Measurements from ENCODE around the gene ASTN2.

ASTN2 gene

DNA sequence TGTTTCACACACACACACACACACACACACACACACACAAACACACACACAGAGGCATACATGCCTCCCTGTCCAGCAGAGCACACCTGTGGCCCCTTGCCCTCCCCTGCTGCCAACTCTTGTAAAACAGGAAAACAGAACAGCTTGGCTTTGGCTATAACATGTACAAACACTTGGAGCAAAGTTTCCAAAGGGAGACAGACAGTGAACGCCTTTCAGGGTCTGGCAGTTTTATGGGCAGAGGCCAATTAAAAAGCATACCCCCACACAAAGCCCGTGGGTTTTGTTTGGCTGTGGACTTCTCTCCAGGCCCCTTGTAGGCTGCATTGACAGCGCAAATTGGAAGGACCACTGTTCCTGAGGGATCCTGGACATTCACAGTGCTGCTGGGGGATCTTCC is 995.7 kb downstream of the ASTN2 start:
- H3K36me3 ChIP-seq (replicated peaks; ENCODE audit: insufficient read depth, low read length), result no peaks in the 10 kb centered on the region
- H4K20me1 ChIP-seq (ENCODE audit: insufficient read depth, low read length), result no peaks in the 10 kb centered on the region
- H3K4me1 ChIP-seq (ENCODE audit: low read length), result no peaks in the 10 kb centered on the region
- DNase-seq, result no peak
- H3K79me2 ChIP-seq (ENCODE audit: low read length), result no peaks in the 10 kb centered on the region
- no peaks in the 10 kb centered on the region for H3K9me2 ChIP-seq (replicated peaks; ENCODE audit: insufficient read depth, low read length)
- H3K27me3 ChIP-seq (replicated peaks; ENCODE audit: insufficient read depth, low read length), result no peaks in the 10 kb centered on the region
- no peak overlapping the region for H2AFZ ChIP-seq (ENCODE audit: low read length)
- no peaks in the 10 kb centered on the region for H3F3A ChIP-seq (ENCODE audit: insufficient read depth, low read length)
- TF ChIP-seq EZH2 (optimal IDR thresholded peaks at IDR 0.05; ENCODE audit: low read depth, low read length) (no peak), EZH2phosphoT487 (IDR thresholded peaks at IDR 0.05; ENCODE audit: low read length) (no peak)
- TF ChIP-seq, protein P1, sequence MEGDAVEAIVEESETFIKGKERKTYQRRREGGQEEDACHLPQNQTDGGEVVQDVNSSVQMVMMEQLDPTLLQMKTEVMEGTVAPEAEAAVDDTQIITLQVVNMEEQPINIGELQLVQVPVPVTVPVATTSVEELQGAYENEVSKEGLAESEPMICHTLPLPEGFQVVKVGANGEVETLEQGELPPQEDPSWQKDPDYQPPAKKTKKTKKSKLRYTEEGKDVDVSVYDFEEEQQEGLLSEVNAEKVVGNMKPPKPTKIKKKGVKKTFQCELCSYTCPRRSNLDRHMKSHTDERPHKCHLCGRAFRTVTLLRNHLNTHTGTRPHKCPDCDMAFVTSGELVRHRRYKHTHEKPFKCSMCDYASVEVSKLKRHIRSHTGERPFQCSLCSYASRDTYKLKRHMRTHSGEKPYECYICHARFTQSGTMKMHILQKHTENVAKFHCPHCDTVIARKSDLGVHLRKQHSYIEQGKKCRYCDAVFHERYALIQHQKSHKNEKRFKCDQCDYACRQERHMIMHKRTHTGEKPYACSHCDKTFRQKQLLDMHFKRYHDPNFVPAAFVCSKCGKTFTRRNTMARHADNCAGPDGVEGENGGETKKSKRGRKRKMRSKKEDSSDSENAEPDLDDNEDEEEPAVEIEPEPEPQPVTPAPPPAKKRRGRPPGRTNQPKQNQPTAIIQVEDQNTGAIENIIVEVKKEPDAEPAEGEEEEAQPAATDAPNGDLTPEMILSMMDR (IDR thresholded peaks at IDR 0.05; ENCODE audit: low read length), result no peak
- H3K9ac ChIP-seq (ENCODE audit: low read length), result no peak overlapping the region
- H3K9me3 ChIP-seq (replicated peaks; ENCODE audit: insufficient read depth, low read length), result no peaks in the 10 kb centered on the region
- no peak overlapping the region for H3K4me3 ChIP-seq (ENCODE audit: low read length)
- no peak overlapping the region for H3K4me2 ChIP-seq (ENCODE audit: low read depth, low read length)
- no peak overlapping the region for H3K27ac ChIP-seq (ENCODE audit: low read length)

DNA sequence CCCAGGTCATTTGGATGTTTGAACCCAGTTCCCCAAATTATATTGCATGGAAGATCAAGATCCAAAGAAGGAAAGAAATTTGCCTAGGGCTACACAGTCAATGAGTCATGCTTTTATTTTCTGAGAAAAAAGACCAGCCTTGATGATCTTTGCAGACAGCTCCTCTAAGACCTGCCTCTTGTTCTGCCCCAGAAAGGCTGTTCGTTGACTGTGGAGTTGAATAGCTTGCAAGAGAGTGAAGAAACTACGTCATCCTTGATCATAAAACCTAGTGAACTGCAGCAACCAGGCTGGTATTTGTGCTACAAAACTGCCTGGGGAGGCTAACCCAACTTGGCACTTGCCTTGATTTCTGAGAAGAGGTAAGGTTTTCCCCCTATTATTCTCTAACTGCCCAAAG is 997.4 kb downstream of the ASTN2 start:
- DNase-seq, result no peak
- no peaks in the 10 kb centered on the region for H3K9me3 ChIP-seq (replicated peaks; ENCODE audit: insufficient read depth, low read length)
- H3K4me3 ChIP-seq (ENCODE audit: low read length), result no peak overlapping the region
- no peaks in the 10 kb centered on the region for H4K20me1 ChIP-seq (ENCODE audit: insufficient read depth, low read length)
- no peak for TF ChIP-seq EZH2 (optimal IDR thresholded peaks at IDR 0.05; ENCODE audit: low read depth, low read length)
- TF ChIP-seq, protein P1 (IDR thresholded peaks at IDR 0.05; ENCODE audit: low read length), result no peak
- no peaks in the 10 kb centered on the region for H3K36me3 ChIP-seq (replicated peaks; ENCODE audit: insufficient read depth, low read length)
- no peaks in the 10 kb centered on the region for H3F3A ChIP-seq (ENCODE audit: insufficient read depth, low read length)
- H3K9ac ChIP-seq (ENCODE audit: low read length), result no peak overlapping the region
- no peaks in the 10 kb centered on the region for H3K79me2 ChIP-seq (ENCODE audit: low read length)
- no peak overlapping the region for H3K27ac ChIP-seq (ENCODE audit: low read length)
- H3K4me2 ChIP-seq (ENCODE audit: low read depth, low read length), result no peak overlapping the region
- H2AFZ ChIP-seq (ENCODE audit: low read length), result no peak overlapping the region
- H3K27me3 ChIP-seq (replicated peaks; ENCODE audit: insufficient read depth, low read length), result no peaks in the 10 kb centered on the region
- H3K9me2 ChIP-seq (replicated peaks; ENCODE audit: insufficient read depth, low read length), result no peaks in the 10 kb centered on the region
- H3K4me1 ChIP-seq (ENCODE audit: low read length), result no peaks in the 10 kb centered on the region

DNA sequence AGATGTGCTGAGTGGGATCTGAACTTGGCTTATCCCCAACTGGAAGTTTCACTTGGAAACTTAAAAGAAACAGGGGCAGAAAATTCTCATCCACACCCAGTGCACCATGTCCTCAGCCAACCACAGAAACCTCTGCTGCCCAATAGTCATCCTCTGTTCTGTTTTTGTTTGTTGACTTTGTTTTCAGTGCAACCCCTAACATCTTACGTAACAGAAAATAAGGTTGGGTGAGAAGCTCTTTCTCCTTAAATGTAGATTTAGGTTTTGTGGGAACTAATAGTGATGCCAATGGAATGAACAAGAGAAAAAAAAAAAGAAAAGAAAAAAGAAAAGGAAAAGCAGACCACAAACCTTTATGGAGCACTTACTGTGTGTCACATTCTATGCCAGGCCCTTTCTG is 998.4 kb downstream of the ASTN2 start:
- no peak overlapping the region for H3K27ac ChIP-seq (ENCODE audit: low read length)
- H2AFZ ChIP-seq (ENCODE audit: low read length), result no peak overlapping the region
- TF ChIP-seq, protein P1 (IDR thresholded peaks at IDR 0.05; ENCODE audit: low read length), result no peak
- TF ChIP-seq EZH2phosphoT487 (IDR thresholded peaks at IDR 0.05; ENCODE audit: low read length), result no peak
- H3K9me3 ChIP-seq (replicated peaks; ENCODE audit: insufficient read depth, low read length), result no peaks in the 10 kb centered on the region
- no peaks in the 10 kb centered on the region for H4K20me1 ChIP-seq (ENCODE audit: insufficient read depth, low read length)
- H3F3A ChIP-seq (ENCODE audit: insufficient read depth, low read length), result no peaks in the 10 kb centered on the region
- H3K4me1 ChIP-seq (ENCODE audit: low read length), result no peaks in the 10 kb centered on the region
- no peaks in the 10 kb centered on the region for H3K79me2 ChIP-seq (ENCODE audit: low read length)
- H3K4me3 ChIP-seq (ENCODE audit: low read length), result no peak overlapping the region
- no peak overlapping the region for H3K4me2 ChIP-seq (ENCODE audit: low read depth, low read length)
- H3K9ac ChIP-seq (ENCODE audit: low read length), result no peak overlapping the region
- no peaks in the 10 kb centered on the region for H3K27me3 ChIP-seq (replicated peaks; ENCODE audit: insufficient read depth, low read length)
- H3K9me2 ChIP-seq (replicated peaks; ENCODE audit: insufficient read depth, low read length), result no peaks in the 10 kb centered on the region
- no peak for DNase-seq
- no peaks in the 10 kb centered on the region for H3K36me3 ChIP-seq (replicated peaks; ENCODE audit: insufficient read depth, low read length)

Data from MM.1S (cell line).